NCI-H2081 (cell line): ENCODE data around the gene SLC16A12.
"Not testable (repeated sequence)": the region's sequence is repeated elsewhere in the genome, so short reads cannot be mapped to it uniquely, and the experiment has no call there.

Experiments
- DNase-seq, 2 experiments: peaks; one replicate each; lab custom pipeline; 2025; lab: John Stamatoyannopoulos, UW

Gene SLC16A12

GRCh38 chr10:89469517-89469916, 65.9 kb downstream of the SLC16A12 start:
- DNase-seq, result no peak

- DNase-seq, result no peak
These were observed 67.0 kb downstream of the SLC16A12 start for GRCh38 chr10:89468191-89468965.

- DNase-seq, result no peak
These were observed 68.8 kb downstream of the SLC16A12 start for GRCh38 chr10:89466599-89467035.

GRCh38 chr10:89465196-89465595, 70.2 kb downstream of the SLC16A12 start:
- no peak for DNase-seq

GRCh38 chr10:89463846-89464537, 71.4 kb downstream of the SLC16A12 start:
- no peak for DNase-seq

GRCh38 chr10:89458784-89459183, 76.6 kb downstream of the SLC16A12 start:
- DNase-seq, result no peak

GRCh38 chr10:89458291-89458690, 77.1 kb downstream of the SLC16A12 start:
- DNase-seq, result no peak

GRCh38 chr10:89454561-89455347, 80.6 kb downstream of the SLC16A12 start:
- no peak for DNase-seq

- DNase-seq, result no peak
These were observed 83.2 kb downstream of the SLC16A12 start for GRCh38 chr10:89452193-89452592.

- no peak for DNase-seq
These were observed 84.5 kb downstream of the SLC16A12 start for GRCh38 chr10:89450901-89451300.

- not testable (repeated sequence) for DNase-seq
These were observed 90.6 kb downstream of the SLC16A12 start for GRCh38 chr10:89444819-89445218.

- no peak for DNase-seq
These were observed 93.1 kb downstream of the SLC16A12 start for GRCh38 chr10:89442289-89442688.

GRCh38 chr10:89440226-89441009, 95.0 kb downstream of the SLC16A12 start:
- DNase-seq, result peak in 1 of 2 experiments; percentile 26

- no peak for DNase-seq
These were observed 96.9 kb downstream of the SLC16A12 start for GRCh38 chr10:89438525-89438924.

GRCh38 chr10:89431977-89432376, 103.4 kb downstream of the SLC16A12 start:
- no peak for DNase-seq

GRCh38 chr10:89428877-89429276, 106.5 kb downstream of the SLC16A12 start:
- DNase-seq, result no peak

GRCh38 chr10:89427629-89428028, 107.8 kb downstream of the SLC16A12 start:
- DNase-seq, result no peak

GRCh38 chr10:89426230-89426868, 109.0 kb downstream of the SLC16A12 start:
- peak; percentile 11 to 16 for DNase-seq

- DNase-seq, result no peak
These were observed 110.4 kb downstream of the SLC16A12 start for GRCh38 chr10:89425000-89425399.

GRCh38 chr10:89421018-89421476, 114.3 kb downstream of the SLC16A12 start:
- no peak for DNase-seq

- peak in 1 of 2 experiments; percentile 39 for DNase-seq
These were observed 115.8 kb downstream of the SLC16A12 start for GRCh38 chr10:89419548-89419947.
